ENCODE measurements around the gene MRPS23. TPM values are rescaled to one million over a fixed set of nuclear protein-coding genes. Genes with fewer than 3 reads are reported as not detected.

Gene MRPS23
- total and polyA plus RNA-seq, 2 of the 4 experiments (the other 2 are of a cell fraction): 23.5 to 37.3 TPM

DNA sequence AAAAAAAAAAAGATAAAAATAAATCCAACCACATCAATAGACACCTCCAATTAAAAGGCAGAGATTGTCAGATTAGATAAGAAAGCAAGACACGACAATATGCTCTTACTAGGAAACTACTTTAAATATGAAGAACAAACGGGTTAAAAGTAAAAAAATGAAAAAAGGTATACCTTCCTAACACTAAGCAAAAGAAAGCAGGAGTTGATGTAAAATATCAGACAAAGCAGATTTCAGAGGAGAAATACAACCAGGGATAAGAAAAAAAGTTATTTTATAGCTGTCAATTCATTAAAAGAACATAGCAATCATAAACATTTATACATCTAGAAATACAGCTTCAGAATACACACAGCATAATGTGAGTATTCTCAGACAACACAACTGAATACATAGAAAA, 55.0 kb downstream of the MRPS23 start:
- no peak overlapping the region for H4K5ac ChIP-seq (ENCODE audit: low read depth, low read length)
- no peaks in the 10 kb centered on the region for H3K9me3 ChIP-seq (ENCODE audit: control insufficient read depth, insufficient read depth, low read length)
- no CpG with 5 or more reads among the region's 2 CpGs for WGBS, 2 experiments (ENCODE audit: extremely low coverage in 2 of 2, insufficient read length in 1 of 2)
- no peak overlapping the region for H2BK5ac ChIP-seq (ENCODE audit: low read depth, low read length, poor library complexity, severe bottlenecking)
- BruUV-seq (replicated peaks): no TSS peak
- TF ChIP-seq, protein P1, sequence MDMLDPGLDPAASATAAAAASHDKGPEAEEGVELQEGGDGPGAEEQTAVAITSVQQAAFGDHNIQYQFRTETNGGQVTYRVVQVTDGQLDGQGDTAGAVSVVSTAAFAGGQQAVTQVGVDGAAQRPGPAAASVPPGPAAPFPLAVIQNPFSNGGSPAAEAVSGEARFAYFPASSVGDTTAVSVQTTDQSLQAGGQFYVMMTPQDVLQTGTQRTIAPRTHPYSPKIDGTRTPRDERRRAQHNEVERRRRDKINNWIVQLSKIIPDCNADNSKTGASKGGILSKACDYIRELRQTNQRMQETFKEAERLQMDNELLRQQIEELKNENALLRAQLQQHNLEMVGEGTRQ (IDR thresholded peaks at IDR 0.05; ENCODE audit: low read depth, low read length): no peak
- no peak for TF ChIP-seq RFX5 (IDR thresholded peaks at IDR 0.05; ENCODE audit: low read depth, low read length)
- TF ChIP-seq MAFK (IDR thresholded peaks at IDR 0.05; ENCODE audit: low read depth, low read length): no peak
- TF ChIP-seq FOS (IDR thresholded peaks at IDR 0.05; ENCODE audit: low read depth, low read length): no peak
- TF ChIP-seq CEBPB (IDR thresholded peaks at IDR 0.05; ENCODE audit: low read depth, low read length): no peak
- TF ChIP-seq SMC3 (IDR thresholded peaks at IDR 0.05; ENCODE audit: low read depth, low read length): no peak
- no peak for TF ChIP-seq RAD21 (IDR thresholded peaks at IDR 0.05; ENCODE audit: low read length)
- TF ChIP-seq POLR2A (IDR thresholded peaks at IDR 0.05; ENCODE audit: low read depth, low read length): no peak
- TF ChIP-seq CHD1 (IDR thresholded peaks at IDR 0.05; ENCODE audit: low read depth, low read length): no peak
- no peaks in the 10 kb centered on the region for H3K79me1 ChIP-seq (ENCODE audit: low read depth in 1 of 2, low read length in 2 of 2)
- H4K8ac ChIP-seq (ENCODE audit: low read depth in 2 of 2, low read length in 2 of 2): no peak overlapping the region
- H3K27ac ChIP-seq (ENCODE audit: insufficient read depth, low read length): no peak overlapping the region
- no peak overlapping the region for H2AFZ ChIP-seq (replicated peaks; ENCODE audit: low read length, poor library complexity)
- no peak overlapping the region for H3K4me2 ChIP-seq (ENCODE audit: low read depth, low read length)
- DNase-seq (no peak), ATAC-seq (ENCODE audit: low read depth) (no peak)
- ChIA-PET CTCF (interaction anchor here (0.7 kb wide), 1 partner anchor 12 kb away, joined by 3 read pairs; no protein-coding TSS in a partner anchor), POLR2A (ENCODE audit: unreplicated experiment) (no interaction called here)
- no peak overlapping the region for H2BK20ac ChIP-seq (ENCODE audit: low read depth, low read length)
- H3K4ac ChIP-seq (ENCODE audit: low read depth, low read length): no peak overlapping the region
- H2BK15ac ChIP-seq (ENCODE audit: low read depth, low read length): no peak overlapping the region
- no peak overlapping the region for H3K14ac ChIP-seq (replicated peaks; ENCODE audit: low read depth, low read length)
- H2AK5ac ChIP-seq (ENCODE audit: low read depth, low read length): no peak overlapping the region
- H3K36me3 ChIP-seq (ENCODE audit: control insufficient read depth, insufficient read depth, low read length): no peaks in the 10 kb centered on the region
- no peak overlapping the region for H2BK120ac ChIP-seq (ENCODE audit: low read depth, low read length)
- H3K23ac ChIP-seq (ENCODE audit: low read depth, low read length): no peak overlapping the region
- no peaks in the 10 kb centered on the region for H3K9me1 ChIP-seq (ENCODE audit: insufficient read depth, low read length)
- H2AK9ac ChIP-seq (replicated peaks; ENCODE audit: low read depth, low read length, poor library complexity): no peak overlapping the region
- H4K91ac ChIP-seq (ENCODE audit: insufficient read depth, low read depth, low read length): no peak overlapping the region
- dilution Hi-C loops (cut with HindIII; ENCODE audit: low sequenced_read_pairs, unreplicated experiment): no loop called here
- H3K4me3 ChIP-seq (ENCODE audit: insufficient read depth, low read depth, low read length): no peak overlapping the region
- no peak overlapping the region for H3K18ac ChIP-seq (ENCODE audit: low read depth, low read length)
- in situ Hi-C loops (cut with MboI; ENCODE audit: low sequenced_read_pairs): no loop called here
- no peak overlapping the region for H3K56ac ChIP-seq (ENCODE audit: extremely low read depth, insufficient read depth, low read length)
- H3K9ac ChIP-seq (ENCODE audit: low read depth, low read length): no peak overlapping the region
- H4K20me1 ChIP-seq (ENCODE audit: insufficient read depth, low read length): no peaks in the 10 kb centered on the region
- H3K27me3 ChIP-seq (ENCODE audit: control insufficient read depth, insufficient read depth, low read length): peaks cover 5% of the 10 kb centered on the region
- intact Hi-C loops (cut with micrococcal nuclease): no loop called here
- H3K4me1 ChIP-seq (ENCODE audit: control insufficient read depth, insufficient read depth, low read length): no peaks in the 10 kb centered on the region

Data from IMR-90 (cell line).